GM12801 (cell line): ENCODE data around the gene EDN1.

Experiments used
- TF ChIP-seq, protein P1 (sequence below): IDR thresholded peaks from one replicate; pipeline ENCODE4 v1.5.1; 2011; ENCODE audit warnings: control low read depth; ENCODE audit not compliant: insufficient read length; ENCODE audit errors: extremely low read depth

EDN1 gene

DNA sequence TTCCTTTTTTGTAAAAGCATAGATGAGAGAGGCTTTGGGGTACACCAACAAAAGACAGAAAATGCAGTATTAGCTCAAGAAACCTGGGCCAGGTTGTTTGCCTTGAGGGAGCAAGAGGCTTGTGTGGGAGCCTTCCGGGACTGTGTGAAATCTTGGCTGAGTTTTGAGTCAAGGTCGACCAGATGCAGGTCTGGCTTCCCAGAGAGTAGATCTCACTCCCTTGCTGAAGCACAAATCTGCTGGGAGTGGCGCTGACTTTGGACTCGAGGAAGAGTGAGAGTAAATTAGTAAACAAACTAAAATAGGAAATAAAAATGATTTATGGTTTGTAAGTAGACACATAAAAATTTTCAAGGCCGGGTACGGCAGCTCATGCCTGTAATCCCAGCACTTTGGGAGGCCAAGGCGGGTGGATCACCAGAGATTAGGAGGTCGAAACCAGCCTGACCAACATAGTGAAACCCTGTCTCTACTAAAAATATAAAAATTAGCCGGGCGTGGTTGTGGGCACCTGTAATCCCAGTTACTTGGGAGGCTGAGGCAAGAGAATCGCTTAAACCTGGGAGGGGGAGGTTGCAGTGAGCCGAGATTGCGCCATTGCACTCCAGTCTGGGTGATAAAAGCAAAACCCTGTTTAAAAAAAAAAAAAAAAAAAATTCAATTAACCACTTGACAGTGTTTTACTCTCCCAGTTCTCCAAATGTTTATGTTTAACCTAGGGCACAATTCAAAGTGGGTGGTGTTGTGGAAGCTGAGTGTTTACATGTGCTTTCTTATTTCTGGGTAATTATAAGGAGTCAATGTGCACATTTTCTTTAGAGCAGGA is 27.7 kb upstream of the EDN1 start:
- TF ChIP-seq, protein P1, sequence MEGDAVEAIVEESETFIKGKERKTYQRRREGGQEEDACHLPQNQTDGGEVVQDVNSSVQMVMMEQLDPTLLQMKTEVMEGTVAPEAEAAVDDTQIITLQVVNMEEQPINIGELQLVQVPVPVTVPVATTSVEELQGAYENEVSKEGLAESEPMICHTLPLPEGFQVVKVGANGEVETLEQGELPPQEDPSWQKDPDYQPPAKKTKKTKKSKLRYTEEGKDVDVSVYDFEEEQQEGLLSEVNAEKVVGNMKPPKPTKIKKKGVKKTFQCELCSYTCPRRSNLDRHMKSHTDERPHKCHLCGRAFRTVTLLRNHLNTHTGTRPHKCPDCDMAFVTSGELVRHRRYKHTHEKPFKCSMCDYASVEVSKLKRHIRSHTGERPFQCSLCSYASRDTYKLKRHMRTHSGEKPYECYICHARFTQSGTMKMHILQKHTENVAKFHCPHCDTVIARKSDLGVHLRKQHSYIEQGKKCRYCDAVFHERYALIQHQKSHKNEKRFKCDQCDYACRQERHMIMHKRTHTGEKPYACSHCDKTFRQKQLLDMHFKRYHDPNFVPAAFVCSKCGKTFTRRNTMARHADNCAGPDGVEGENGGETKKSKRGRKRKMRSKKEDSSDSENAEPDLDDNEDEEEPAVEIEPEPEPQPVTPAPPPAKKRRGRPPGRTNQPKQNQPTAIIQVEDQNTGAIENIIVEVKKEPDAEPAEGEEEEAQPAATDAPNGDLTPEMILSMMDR, result no peak

DNA sequence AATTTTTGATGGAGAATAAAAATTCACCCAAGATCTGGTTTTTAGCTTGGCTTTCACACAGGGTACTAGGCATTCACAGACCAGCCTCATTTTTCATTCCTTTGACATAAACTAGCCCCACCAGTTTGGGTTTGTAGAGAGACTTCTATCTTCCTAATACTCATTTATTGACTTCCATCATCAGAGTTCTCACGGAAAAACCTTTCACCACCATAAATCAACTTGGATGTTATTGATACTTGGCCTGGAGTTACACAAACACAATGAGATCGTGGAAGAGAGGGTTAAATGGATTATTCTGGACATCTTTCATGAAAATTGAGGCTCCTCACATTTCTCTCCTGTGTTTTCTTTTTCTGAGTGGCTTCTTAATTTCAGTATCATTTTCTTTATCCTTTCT is 26.8 kb upstream of the EDN1 start:
- TF ChIP-seq, protein P1, result no peak

DNA sequence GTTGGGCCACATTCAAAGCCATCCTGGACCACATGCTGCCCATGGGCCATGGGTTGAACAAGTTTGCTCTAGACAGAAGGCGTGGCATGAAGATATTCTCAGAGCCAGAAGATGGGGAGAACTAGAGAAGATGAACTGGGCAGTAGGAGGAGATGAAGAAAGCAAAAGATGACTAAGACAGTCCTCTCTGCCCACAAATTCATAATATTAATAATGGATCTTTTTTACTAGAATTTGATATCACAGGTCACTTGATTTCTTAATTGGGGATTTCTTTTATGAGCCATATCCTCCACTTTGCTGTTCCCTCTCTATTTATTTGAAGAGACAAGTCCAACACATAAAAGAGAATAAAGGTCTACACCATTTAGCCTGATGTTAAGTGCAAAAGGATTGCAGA is 25.5 kb upstream of the EDN1 start:
- TF ChIP-seq, protein P1, result no peak

DNA sequence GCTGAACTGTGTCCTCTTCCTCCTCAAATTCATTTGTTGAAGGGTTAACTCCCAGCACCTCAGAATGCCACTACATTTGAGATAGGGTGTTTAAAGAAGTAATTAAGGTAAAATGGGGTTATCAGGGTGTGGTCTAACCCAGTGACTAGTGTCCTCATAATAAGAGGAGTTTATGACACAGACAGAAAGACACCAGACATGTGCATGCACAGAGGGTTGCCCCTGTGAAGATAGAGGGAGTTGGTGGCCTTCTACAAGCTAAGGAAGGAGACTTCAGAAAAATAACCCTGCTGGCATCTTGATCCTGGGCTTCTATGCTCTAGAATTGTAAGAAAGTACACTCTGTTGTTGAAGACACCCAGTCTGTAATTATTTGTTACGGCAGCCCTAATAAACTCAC is 24.9 kb upstream of the EDN1 start:
- TF ChIP-seq, protein P1, result no peak

DNA sequence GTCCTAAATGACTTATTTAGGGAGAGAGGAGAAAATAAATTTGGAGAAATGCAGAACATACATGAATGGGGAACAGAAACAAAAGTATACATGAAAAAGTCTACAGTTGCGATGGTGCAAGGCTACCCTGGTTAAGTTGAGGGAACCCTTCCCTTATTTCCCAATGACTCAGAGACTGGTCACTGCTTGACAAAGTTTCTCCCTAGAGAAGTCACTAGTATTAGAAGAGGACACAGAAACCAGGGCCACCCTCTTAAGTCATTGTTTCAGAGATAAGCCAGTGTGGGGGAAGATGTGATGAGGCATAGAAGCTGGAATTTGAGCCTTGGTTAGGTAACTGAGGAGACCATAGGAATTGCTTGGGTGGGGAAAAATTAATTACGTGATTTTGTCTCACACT is 24.4 kb upstream of the EDN1 start:
- TF ChIP-seq, protein P1, result no peak

DNA sequence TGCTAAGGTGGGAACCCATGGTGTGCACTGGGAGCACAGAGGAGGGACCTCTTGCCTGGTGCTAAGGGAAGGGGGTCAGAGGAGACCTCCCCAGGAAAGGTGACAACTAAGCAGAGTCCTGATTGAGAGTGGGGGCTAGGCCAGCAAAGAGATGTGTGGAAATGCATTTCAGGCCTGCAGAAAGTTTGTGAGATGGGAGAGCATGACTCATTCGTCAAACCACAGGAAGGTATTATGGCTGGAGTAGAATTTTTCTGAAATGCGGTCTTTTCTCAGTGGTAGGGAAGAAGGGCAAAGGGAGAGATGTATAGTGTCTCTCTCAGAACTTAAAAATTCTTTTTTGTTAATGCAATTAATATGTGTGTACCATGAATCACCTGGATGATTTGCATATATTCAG is 23.6 kb upstream of the EDN1 start:
- TF ChIP-seq, protein P1, result no peak

DNA sequence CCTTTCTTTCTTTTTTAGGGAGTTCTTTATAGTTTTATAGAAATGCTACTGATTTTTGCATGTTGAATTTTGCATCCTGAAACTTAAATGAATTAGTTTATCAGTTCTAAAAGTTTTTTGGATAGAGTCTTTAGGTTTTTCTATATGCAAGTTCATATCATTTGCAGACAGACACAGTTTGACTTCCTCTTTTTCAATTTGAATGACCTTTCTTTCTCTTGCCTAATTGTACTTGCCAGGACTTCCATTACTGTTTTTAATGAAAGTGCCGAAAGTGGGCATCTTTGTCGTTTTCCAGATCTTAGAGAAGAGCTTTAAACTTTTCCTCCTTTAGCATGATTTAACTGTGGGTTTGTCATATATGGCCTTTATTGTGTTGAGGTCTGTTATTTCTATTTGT is 21.1 kb upstream of the EDN1 start:
- TF ChIP-seq, protein P1, result no peak
